HUES6 (cell line): ENCODE measurements around the gene ALKBH5.

Experiments used
- H3K27ac ChIP-seq: 2 replicates; pipeline ENCODE4 v1.7.0; 2013; ENCODE audit warnings: low read depth, mild to moderate bottlenecking, low read length, inconsistent platforms
- H3K27me3 ChIP-seq: 2 replicates; pipeline ENCODE4 v1.6.1; 2013; ENCODE audit warnings: low read length; ENCODE audit not compliant: control insufficient read depth, insufficient read depth
- H3K36me3 ChIP-seq: 2 replicates; pipeline ENCODE4 v1.6.1; 2013; ENCODE audit warnings: low read length; ENCODE audit not compliant: control insufficient read depth, insufficient read depth
- H3K4me1 ChIP-seq: 2 replicates; pipeline ENCODE4 v1.6.1; 2013; ENCODE audit warnings: low read length; ENCODE audit not compliant: control insufficient read depth, insufficient read depth
- H3K4me3 ChIP-seq: 2 replicates; pipeline ENCODE4 v1.5.1; 2013; ENCODE audit warnings: low read depth, low read length
- H3K9ac ChIP-seq: one replicate; pipeline ENCODE4 v1.6.1; 2013; ENCODE audit warnings: mild to moderate bottlenecking, low read length
- H3K9me3 ChIP-seq: 2 replicates; pipeline ENCODE4 v1.6.1; 2013; ENCODE audit warnings: low read depth, low read length; ENCODE audit not compliant: control insufficient read depth, insufficient read depth

ALKBH5 gene

GRCh38 chr17:18254888-18255649, 71.4 kb downstream of the ALKBH5 start:
- Histone ChIP-seq H3K36me3 (peaks cover 68% of the 10 kb centered on the region), H3K27ac (no peak overlapping the region), H3K27me3 (no peaks in the 10 kb centered on the region), H3K4me3 (no peak overlapping the region), H3K9me3 (no peaks in the 10 kb centered on the region), H3K9ac (no peak overlapping the region), H3K4me1 (peaks cover 16% of the 10 kb centered on the region)

DNA sequence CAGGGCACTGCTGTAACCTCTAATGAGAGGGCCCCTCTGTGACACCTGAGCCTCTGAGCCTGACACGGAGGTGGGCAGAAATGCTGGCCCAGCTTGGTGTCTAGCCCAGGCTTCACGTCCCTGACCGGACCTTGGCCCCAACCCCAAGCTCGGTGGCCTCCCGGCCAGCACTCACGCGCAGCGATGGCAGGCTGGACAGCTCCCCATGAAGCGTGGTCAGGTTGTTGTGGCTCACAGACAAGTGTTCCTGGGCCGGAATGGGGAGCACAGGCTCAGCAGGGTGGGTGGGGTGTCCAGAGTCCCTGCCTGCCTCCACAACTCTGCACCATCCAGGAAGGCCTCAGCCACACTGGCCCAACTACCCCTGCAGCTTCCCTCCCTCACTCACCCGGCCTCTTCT, 72.7 kb downstream of the ALKBH5 start:
- Histone ChIP-seq H3K9ac (no peak overlapping the region), H3K9me3 (no peaks in the 10 kb centered on the region), H3K4me1 (peaks cover 20% of the 10 kb centered on the region), H3K27ac (no peak overlapping the region), H3K27me3 (no peaks in the 10 kb centered on the region), H3K4me3 (no peak overlapping the region; the same call in 1 of the 2 replicates), H3K36me3 (peaks cover 55% of the 10 kb centered on the region)

GRCh38 chr17:18256776-18257175, 73.1 kb downstream of the ALKBH5 start:
- Histone ChIP-seq H3K9ac (peak overlapping the region; percentile 87), H3K27ac (no peak overlapping the region)

GRCh38 chr17:18257268-18257981, 73.8 kb downstream of the ALKBH5 start:
- H3K27ac ChIP-seq, result peak overlapping the region; percentile 80
- H3K9ac ChIP-seq, result peak overlapping the region; percentile 87
- H3K36me3 ChIP-seq, result peaks cover 44% of the 10 kb centered on the region
- peaks cover 23% of the 10 kb centered on the region for H3K4me1 ChIP-seq
- H3K9me3 ChIP-seq, result no peaks in the 10 kb centered on the region
- peak overlapping the region; percentile 85 for H3K4me3 ChIP-seq
- no peaks in the 10 kb centered on the region for H3K27me3 ChIP-seq

More at GRCh38 chr17:18256776-18257175, 73.1 kb downstream of the ALKBH5 start:
- no peaks in the 10 kb centered on the region for H3K27me3 ChIP-seq
- H3K9me3 ChIP-seq, result no peaks in the 10 kb centered on the region
- peak overlapping the region; percentile 85 for H3K4me3 ChIP-seq
- H3K36me3 ChIP-seq, result peaks cover 51% of the 10 kb centered on the region
- peaks cover 23% of the 10 kb centered on the region for H3K4me1 ChIP-seq

- Histone ChIP-seq H3K4me3 (peak overlapping the region; percentile 85), H3K4me1 (peaks cover 23% of the 10 kb centered on the region), H3K27me3 (no peaks in the 10 kb centered on the region), H3K9ac (peak overlapping the region; percentile 87), H3K36me3 (peaks cover 40% of the 10 kb centered on the region), H3K9me3 (no peaks in the 10 kb centered on the region), H3K27ac (peak overlapping the region; percentile 80; the same call in 1 of the 2 replicates)
These were observed 74.3 kb downstream of the ALKBH5 start for GRCh38 chr17:18257982-18258355.

DNA sequence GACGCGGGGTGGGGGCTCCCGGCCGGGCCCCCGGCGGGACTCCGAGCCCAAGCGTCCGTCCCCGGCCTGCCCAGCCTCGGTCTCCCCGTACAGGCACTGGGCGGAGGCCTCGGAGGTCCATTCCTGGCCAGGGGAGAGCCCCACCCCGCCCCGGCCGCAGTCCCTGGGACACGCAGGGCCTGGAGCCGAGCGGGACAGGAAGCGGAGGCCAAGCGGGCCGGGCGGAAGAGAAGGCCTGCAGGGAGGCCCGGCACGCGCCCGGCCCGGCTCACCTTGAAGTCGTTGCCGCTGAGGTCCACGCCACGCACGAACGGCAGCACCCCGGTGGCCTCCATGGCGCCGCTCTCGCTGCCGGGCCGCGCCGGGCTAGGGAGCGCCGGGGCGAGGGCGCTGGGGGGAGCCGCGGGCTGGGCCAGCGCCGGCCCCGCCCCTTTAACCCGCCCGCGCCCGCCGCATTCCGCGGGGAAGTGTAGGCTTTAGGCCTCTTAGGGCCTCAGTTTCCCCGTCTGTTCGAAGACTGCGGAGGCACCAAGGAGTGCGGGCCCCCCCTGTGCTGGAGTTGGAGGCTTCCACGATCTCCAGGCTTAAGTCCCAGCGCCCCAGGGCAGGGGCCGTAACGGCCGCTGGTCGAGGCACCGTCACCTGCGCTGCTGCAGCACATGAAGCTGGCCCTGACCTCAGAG, 74.9 kb downstream of the ALKBH5 start, which contains the start of gene FLII:
FLII (minus strand) TSS at position 383 of the 683 bp plus-strand sequence; CDS start at position 335, 48 bp downstream.
- Histone ChIP-seq H3K4me1 (peaks cover 23% of the 10 kb centered on the region), H3K4me3 (peak within 1 kb of the TSS; percentile 85), H3K27me3 (no peaks in the 10 kb centered on the region), H3K27ac (peak within 1 kb of the TSS; percentile 80), H3K9ac (peak within 1 kb of the TSS; percentile 87), H3K9me3 (no peaks in the 10 kb centered on the region), H3K36me3 (peaks cover 40% of the 10 kb centered on the region)
